Measurements from ENCODE around the gene GRK5.

GRCh38 chr10:119306986-119307392 is 99.6 kb downstream of the GRK5 start:
- TF ChIP-seq CTCF (IDR thresholded peaks at IDR 0.05) = no peak
- no peak for TF ChIP-seq EZH2phosphoT487 (IDR thresholded peaks at IDR 0.05)
